HCT116 (cell line): Measurements from ENCODE around the gene EPB41L5. TPM values are rescaled to one million over a fixed set of nuclear protein-coding genes. Genes with fewer than 3 reads are reported as not detected.

Source experiments
- ATAC-seq: fragments of 200-7000 bp; cut with Tn5 transposase; 2 replicates; pipeline ENCODE4 v1.9.1; 2020; ENCODE audit warnings: mild to moderate bottlenecking, moderate library complexity
- BruUV-seq: library from RNA; stranded (reverse); fragments of 400-500 nt; replicated peaks from 2 replicates; lab custom pipeline; 2021; lab: Mats Ljungman, UMichigan
- CTCF ChIA-PET: fragments of 300-600 bp; sonication (Branson Sonifier 250); formaldehyde crosslinking; loops from one replicate; lab custom pipeline; 2021; ENCODE audit warnings: antibody characterized with exemption; lab: Charles Lee
- POLR2A ChIA-PET: fragments of 300-600, 350-600 bp; sonication (Branson Sonifier 250); formaldehyde crosslinking; loops from one replicate; lab custom pipeline; 2021; ENCODE audit warnings: antibody characterized with exemption; lab: Charles Lee
- RAD21 ChIA-PET, 2 experiments: fragments of 300-600 bp; sonication (Branson Sonifier 250); formaldehyde crosslinking; loops; one replicate each; lab custom pipeline; 2023; ENCODE audit warnings: low total read pairs in 2 of 2; ENCODE audit not compliant: uncharacterized antibody in 2 of 2, unreplicated experiment in 2 of 2, low non-redundant PET in 1 of 2; lab: Charles Lee
- DNase-seq: peaks from one replicate; pipeline ENCODE4 v3.0.0-alpha.2; 2010; ENCODE audit warnings: low read depth, low spot score
- H2AFZ ChIP-seq: fragments of 200-600 bp; shearing (Covaris generic), sonication (generic); 2 replicates; pipeline ENCODE4 v1.6.1; 2017; ENCODE audit warnings: low read depth, mixed run types, mixed read lengths, antibody characterized with exemption, low read length; ENCODE audit not compliant: poor library complexity, severe bottlenecking
- H3K27ac ChIP-seq: 2 replicates; pipeline ENCODE4 v1.5.1; 2012; ENCODE audit warnings: low read depth, low read length
- H3K27me3 ChIP-seq: fragments of 200-600 bp; sonication (generic); 2 replicates; pipeline ENCODE4 v1.6.1; 2016; ENCODE audit warnings: mixed run types, low read length, mixed read lengths; ENCODE audit not compliant: insufficient read depth
- H3K36me3 ChIP-seq, 2 experiments: fragments of 200-500 bp in 1 of 2; fragments of 200-600 bp in 1 of 2; sonication (Bioruptor generic) in 1 of 2; sonication (generic) in 1 of 2; 2 replicates each; pipeline versions ENCODE4 v1.5.1 to v1.6.1; 2014 to 2016; ENCODE audit warnings: low read length in 2 of 2, inconsistent platforms in 1 of 2, mixed read lengths in 1 of 2, mixed run types in 1 of 2; ENCODE audit not compliant: insufficient read depth in 2 of 2, control insufficient read depth in 1 of 2
- H3K4me1 ChIP-seq, 2 experiments: fragments of 200-600 bp in 1 of 2; sonication (generic) in 1 of 2; 2 replicates each; pipeline versions ENCODE4 v1.5.1 to v1.6.1; 2012 to 2017; ENCODE audit warnings: low read length in 2 of 2, inconsistent platforms in 1 of 2, mild to moderate bottlenecking in 1 of 2, mixed read lengths in 1 of 2, mixed run types in 1 of 2, moderate library complexity in 1 of 2; ENCODE audit not compliant: insufficient read depth in 2 of 2, control insufficient read depth in 1 of 2
- H3K4me2 ChIP-seq: fragments of 200-600 bp; sonication (generic); 2 replicates; pipeline ENCODE4 v1.6.1; 2017; ENCODE audit warnings: mixed run types, low read length, mixed read lengths
- H3K4me3 ChIP-seq, 2 experiments: fragments of 200-600 bp in 1 of 2; sonication (generic) in 1 of 2; replicated peaks in 1 of 2; 2 replicates each; pipeline ENCODE4 v1.5.1; 2011 to 2016; ENCODE audit warnings: low read length in 2 of 2, control low read depth in 1 of 2, low read depth in 1 of 2, mild to moderate bottlenecking in 1 of 2, mixed read lengths in 1 of 2, mixed run types in 1 of 2
- H3K79me2 ChIP-seq: fragments of 200-600 bp; sonication (generic); 2 replicates; pipeline ENCODE4 v1.6.1; 2017; ENCODE audit warnings: mild to moderate bottlenecking, mixed run types, low read length, moderate library complexity, mixed read lengths; ENCODE audit not compliant: insufficient read depth
- H3K9ac ChIP-seq: fragments of 200-600 bp; sonication (generic); 2 replicates; pipeline ENCODE4 v1.6.1; 2016; ENCODE audit warnings: low read length, mixed read lengths
- H3K9me2 ChIP-seq: fragments of 200-600 bp; sonication (generic), shearing (Covaris generic); 2 replicates; pipeline ENCODE4 v1.6.1; 2017; ENCODE audit warnings: mixed run types, mild to moderate bottlenecking, moderate library complexity; ENCODE audit not compliant: insufficient read depth
- H3K9me3 ChIP-seq, 2 experiments: fragments of 200-500 bp in 1 of 2; fragments of 200-600 bp in 1 of 2; sonication (Bioruptor generic) in 1 of 2; sonication (generic) in 1 of 2; 2 replicates each; pipeline ENCODE4 v1.6.1; 2014 to 2017; ENCODE audit warnings: low read length in 2 of 2, mixed read lengths in 2 of 2, inconsistent platforms in 1 of 2, low read depth in 1 of 2, mild to moderate bottlenecking in 1 of 2, mixed run types in 1 of 2, moderate library complexity in 1 of 2; ENCODE audit not compliant: control insufficient read depth in 1 of 2, insufficient read depth in 1 of 2
- H4K20me1 ChIP-seq: fragments of 200-600 bp; sonication (generic), shearing (Covaris generic); 2 replicates; pipeline ENCODE4 v1.6.1; 2017; ENCODE audit warnings: mixed run types, mild to moderate bottlenecking, moderate library complexity; ENCODE audit not compliant: insufficient read depth
- EGR1 ChIP-seq: IDR thresholded peaks from 2 replicates; pipeline ENCODE4 v1.6.1; 2012; ENCODE audit warnings: low read depth
- ELF1 ChIP-seq: IDR thresholded peaks from 2 replicates; pipeline ENCODE4 v1.6.1; 2012; ENCODE audit warnings: low read depth, borderline replicate concordance
- EZH2 ChIP-seq: fragments of 200-600 bp; sonication (generic); IDR thresholded peaks from 2 replicates; pipeline ENCODE4 v1.6.1; 2017; ENCODE audit warnings: antibody characterized with exemption, mixed run types
- RAD21 ChIP-seq: IDR thresholded peaks from 2 replicates; pipeline ENCODE4 v1.6.1; 2012; ENCODE audit warnings: low read depth, mild to moderate bottlenecking
- SIN3A ChIP-seq: IDR thresholded peaks from 2 replicates; pipeline ENCODE4 v1.6.1; 2012; ENCODE audit warnings: low read depth
- SRF ChIP-seq: IDR thresholded peaks from 2 replicates; pipeline ENCODE4 v1.6.1; 2012; ENCODE audit warnings: low read depth
- ZFX ChIP-seq: fragments of 450-650 bp; IDR thresholded peaks from 2 replicates; pipeline ENCODE4 v1.6.1; 2017
- ZNF274 ChIP-seq: fragments of 200-500 bp; sonication (Bioruptor generic); IDR thresholded peaks from 2 replicates; pipeline ENCODE4 v1.6.1; 2014; ENCODE audit warnings: mild to moderate bottlenecking, low read depth, low read length, inconsistent platforms
- intact Hi-C: fragments of 100-400 bp; cut with micrococcal nuclease; formaldehyde crosslinking; loops from 2 replicates; pipeline ENCODE4 v1.10.0; 2022
- total RNA-seq: library from RNA; stranded (reverse); gene quantifications from one replicate; pipeline ENCODE4 v1.2.1, GENCODE V29; 2021; ENCODE audit not compliant: unreplicated experiment
- TF ChIP-seq, protein P1 (sequence below): IDR thresholded peaks from 2 replicates; pipeline ENCODE4 v1.6.1; 2011; ENCODE audit warnings: mild to moderate bottlenecking, low read length, moderate library complexity; ENCODE audit not compliant: insufficient replicate concordance; ENCODE audit errors: extremely low read depth
- TF ChIP-seq, protein P2 (sequence below), 3 experiments: fragments of 200-600 bp in 1 of 3; sonication (generic) in 1 of 3; IDR thresholded peaks in 2 of 3; conservative IDR thresholded peaks in 1 of 3; 2 replicates each; pipeline ENCODE4 v1.5.1; 2012 to 2017; ENCODE audit warnings: low read depth in 2 of 3, low read length in 2 of 3, antibody characterized with exemption in 1 of 3, borderline replicate concordance in 1 of 3, control low read depth in 1 of 3, mild to moderate bottlenecking in 1 of 3, mixed read lengths in 1 of 3, mixed run types in 1 of 3, moderate library complexity in 1 of 3; ENCODE audit not compliant: insufficient read depth in 1 of 3
- TF ChIP-seq, protein P3 (sequence below): IDR thresholded peaks from 2 replicates; pipeline ENCODE4 v1.6.1; 2012

EPB41L5 gene
- total RNA-seq, 1 experiment from 2014 or later: 14.7 TPM

DNA sequence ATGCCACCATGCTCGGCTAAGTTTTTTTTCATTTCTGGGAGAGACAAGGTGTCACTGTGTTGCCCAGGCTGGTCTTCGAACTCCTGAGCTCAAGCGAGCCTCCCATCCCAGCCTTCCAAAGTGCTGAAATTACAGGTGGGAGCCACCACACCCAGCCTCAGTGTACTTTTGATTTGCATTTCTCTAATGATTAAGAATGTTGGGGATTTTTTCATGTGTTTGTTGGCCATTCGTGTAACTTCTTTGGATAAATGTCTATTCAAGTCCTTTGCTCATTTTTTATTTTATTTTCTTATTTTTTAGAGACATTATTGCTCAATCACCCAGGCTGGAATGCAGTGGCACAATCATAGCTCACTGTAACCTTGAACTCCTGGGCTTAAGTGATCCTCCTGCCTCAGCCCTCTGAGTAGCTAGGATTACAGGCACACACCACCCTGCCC, 137.2 kb downstream of the EPB41L5 start:
- intact Hi-C loops: no loop called here
- H2AFZ ChIP-seq: no peak overlapping the region
- no peak overlapping the region for H3K4me3 ChIP-seq
- no peaks in the 10 kb centered on the region for H3K27me3 ChIP-seq
- H3K27ac ChIP-seq: no peak overlapping the region
- H3K9me2 ChIP-seq: no peaks in the 10 kb centered on the region
- H3K36me3 ChIP-seq: 0 out of 4 replicates have a peak, but pooled peaks cover 0 to 2% of the 10 kb centered on the region in 2 experiments
- no peaks in the 10 kb centered on the region for H4K20me1 ChIP-seq
- BruUV-seq: no TSS peak
- DNase-seq (no peak), ATAC-seq (no peak)
- TF ChIP-seq SIN3A (no peak), RAD21 (no peak), SRF (no peak), EZH2 (no peak), ELF1 (no peak), ZNF274 (no peak), EGR1 (no peak), ZFX (no peak)
- TF ChIP-seq, protein P1, sequence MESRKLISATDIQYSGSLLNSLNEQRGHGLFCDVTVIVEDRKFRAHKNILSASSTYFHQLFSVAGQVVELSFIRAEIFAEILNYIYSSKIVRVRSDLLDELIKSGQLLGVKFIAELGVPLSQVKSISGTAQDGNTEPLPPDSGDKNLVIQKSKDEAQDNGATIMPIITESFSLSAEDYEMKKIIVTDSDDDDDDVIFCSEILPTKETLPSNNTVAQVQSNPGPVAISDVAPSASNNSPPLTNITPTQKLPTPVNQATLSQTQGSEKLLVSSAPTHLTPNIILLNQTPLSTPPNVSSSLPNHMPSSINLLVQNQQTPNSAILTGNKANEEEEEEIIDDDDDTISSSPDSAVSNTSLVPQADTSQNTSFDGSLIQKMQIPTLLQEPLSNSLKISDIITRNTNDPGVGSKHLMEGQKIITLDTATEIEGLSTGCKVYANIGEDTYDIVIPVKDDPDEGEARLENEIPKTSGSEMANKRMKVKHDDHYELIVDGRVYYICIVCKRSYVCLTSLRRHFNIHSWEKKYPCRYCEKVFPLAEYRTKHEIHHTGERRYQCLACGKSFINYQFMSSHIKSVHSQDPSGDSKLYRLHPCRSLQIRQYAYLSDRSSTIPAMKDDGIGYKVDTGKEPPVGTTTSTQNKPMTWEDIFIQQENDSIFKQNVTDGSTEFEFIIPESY: no peak
- TF ChIP-seq, protein P2, sequence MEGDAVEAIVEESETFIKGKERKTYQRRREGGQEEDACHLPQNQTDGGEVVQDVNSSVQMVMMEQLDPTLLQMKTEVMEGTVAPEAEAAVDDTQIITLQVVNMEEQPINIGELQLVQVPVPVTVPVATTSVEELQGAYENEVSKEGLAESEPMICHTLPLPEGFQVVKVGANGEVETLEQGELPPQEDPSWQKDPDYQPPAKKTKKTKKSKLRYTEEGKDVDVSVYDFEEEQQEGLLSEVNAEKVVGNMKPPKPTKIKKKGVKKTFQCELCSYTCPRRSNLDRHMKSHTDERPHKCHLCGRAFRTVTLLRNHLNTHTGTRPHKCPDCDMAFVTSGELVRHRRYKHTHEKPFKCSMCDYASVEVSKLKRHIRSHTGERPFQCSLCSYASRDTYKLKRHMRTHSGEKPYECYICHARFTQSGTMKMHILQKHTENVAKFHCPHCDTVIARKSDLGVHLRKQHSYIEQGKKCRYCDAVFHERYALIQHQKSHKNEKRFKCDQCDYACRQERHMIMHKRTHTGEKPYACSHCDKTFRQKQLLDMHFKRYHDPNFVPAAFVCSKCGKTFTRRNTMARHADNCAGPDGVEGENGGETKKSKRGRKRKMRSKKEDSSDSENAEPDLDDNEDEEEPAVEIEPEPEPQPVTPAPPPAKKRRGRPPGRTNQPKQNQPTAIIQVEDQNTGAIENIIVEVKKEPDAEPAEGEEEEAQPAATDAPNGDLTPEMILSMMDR (IDR thresholded peaks at IDR 0.05 in 2 of 3, conservative IDR thresholded peaks at IDR 0.05 in 1 of 3; ENCODE audit: borderline replicate concordance in 1 of 3, insufficient read depth in 1 of 3, low read depth in 2 of 3, low read length in 2 of 3): no peak
- TF ChIP-seq, protein P3, sequence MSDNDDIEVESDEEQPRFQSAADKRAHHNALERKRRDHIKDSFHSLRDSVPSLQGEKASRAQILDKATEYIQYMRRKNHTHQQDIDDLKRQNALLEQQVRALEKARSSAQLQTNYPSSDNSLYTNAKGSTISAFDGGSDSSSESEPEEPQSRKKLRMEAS: no peak
- ChIA-PET RAD21 (no interaction called here), CTCF (no interaction called here), POLR2A (no interaction called here)
- peaks cover 0 to under 1% of the 10 kb centered on the region in 2 experiments; a peak in 1 of 4 replicates for H3K9me3 ChIP-seq
- H3K9ac ChIP-seq: no peak overlapping the region
- H3K4me1 ChIP-seq: no peaks in the 10 kb centered on the region
- H3K4me2 ChIP-seq: no peak overlapping the region
- H3K79me2 ChIP-seq: no peaks in the 10 kb centered on the region
